ENCODE measurements around the gene KRTDAP. TPM values are rescaled to one million over a fixed set of nuclear protein-coding genes. Genes with fewer than 3 reads are reported as not detected.

The KRTDAP gene
- total RNA-seq, 1 experiment from 2014 or later, result 1.7 TPM

DNA sequence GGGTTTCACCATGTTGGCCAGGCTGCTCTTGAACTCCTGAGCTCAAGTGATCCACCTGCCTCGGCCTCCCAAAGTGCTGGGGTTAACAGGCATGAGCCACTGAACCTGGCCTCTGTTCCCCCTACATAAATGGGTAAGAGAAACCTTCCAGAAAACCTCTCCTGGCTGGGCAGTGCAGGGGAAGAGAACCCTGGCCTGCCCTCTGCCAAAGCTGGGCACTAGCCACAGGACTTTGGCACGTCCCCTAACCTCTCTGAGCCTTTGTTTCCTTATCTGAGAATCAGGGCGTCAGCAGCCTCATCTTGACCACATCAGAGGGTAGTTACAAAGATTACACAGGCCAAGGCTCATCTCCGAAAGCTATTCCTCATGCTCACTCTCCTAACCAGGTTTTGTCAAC lies 35.6 kb upstream of the KRTDAP start (continued):
- TF ChIP-seq ZNF416 (CRISPR knock-in tag; IDR thresholded peaks at IDR 0.05) (no peak), FOXP1 (CRISPR knock-in tag; IDR thresholded peaks at IDR 0.05; ENCODE audit: borderline replicate concordance) (no peak)

DNA sequence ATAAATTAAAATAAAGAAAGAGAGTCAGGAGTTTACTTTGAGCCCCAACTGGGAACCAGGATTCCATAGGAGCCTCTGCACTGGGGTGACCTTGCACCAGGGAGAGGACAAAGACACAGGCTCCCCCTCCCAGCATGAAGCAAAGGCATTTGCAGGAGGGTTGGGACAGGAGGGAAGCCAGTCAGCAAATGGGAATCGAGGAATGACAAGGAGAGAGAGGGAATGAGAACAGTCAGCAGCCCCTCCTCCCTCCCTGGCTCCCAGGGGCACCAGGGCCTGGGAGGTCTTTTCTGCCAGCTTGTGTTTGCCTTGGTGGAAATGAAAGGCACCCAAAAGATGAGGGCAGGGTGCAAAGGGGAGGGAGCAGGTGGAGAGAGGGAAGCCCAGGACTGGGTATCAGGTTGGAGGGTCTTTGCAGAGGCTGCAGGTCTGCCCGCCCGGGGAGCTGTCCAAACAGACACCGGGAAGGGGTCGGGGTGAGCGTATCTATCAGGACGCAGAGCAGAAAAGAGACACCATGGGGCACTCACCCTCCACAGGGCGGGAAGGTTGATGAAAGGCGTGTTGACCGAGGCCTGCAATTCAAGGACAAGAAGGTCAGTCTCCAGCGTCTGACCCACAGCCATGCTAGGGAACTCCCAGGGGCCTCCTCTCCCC lies 34.0 kb upstream of the KRTDAP start:
- Mint-ChIP-seq H3K27ac (no peak overlapping the region), H3K27me3 (ENCODE audit: low read depth) (peaks cover 8% of the 10 kb centered on the region), H3K4me1 (peaks cover 39% of the 10 kb centered on the region), H3K36me3 (no peaks in the 10 kb centered on the region), H3K9me3 (0 out of 2 replicates have a peak, but pooled peaks cover 4% of the 10 kb centered on the region), H3K4me3 (peak overlapping the region; percentile 65)
- DNase-seq (ENCODE audit: low spot score) (peak; percentile 32), ATAC-seq (peak; percentile 70)
- ChIA-PET POLR2A (interaction anchor here (1.0 kb wide), 1 partner anchor 14 kb away, joined by 4 read pairs; no protein-coding TSS in a partner anchor), CTCF (interaction anchor here (1.2 to 3.2 kb wide), 6 partner anchors 10 to 94 kb away, joined by 3 to 17 read pairs (median 4); no protein-coding TSS in a partner anchor)
- TF ChIP-seq ZNF423 (CRISPR knock-in tag; IDR thresholded peaks at IDR 0.05) (peak; percentile 29; the same call in 1 of the 2 replicates), FOXJ3 (CRISPR knock-in tag; IDR thresholded peaks at IDR 0.05; ENCODE audit: borderline replicate concordance) (no peak)

DNA sequence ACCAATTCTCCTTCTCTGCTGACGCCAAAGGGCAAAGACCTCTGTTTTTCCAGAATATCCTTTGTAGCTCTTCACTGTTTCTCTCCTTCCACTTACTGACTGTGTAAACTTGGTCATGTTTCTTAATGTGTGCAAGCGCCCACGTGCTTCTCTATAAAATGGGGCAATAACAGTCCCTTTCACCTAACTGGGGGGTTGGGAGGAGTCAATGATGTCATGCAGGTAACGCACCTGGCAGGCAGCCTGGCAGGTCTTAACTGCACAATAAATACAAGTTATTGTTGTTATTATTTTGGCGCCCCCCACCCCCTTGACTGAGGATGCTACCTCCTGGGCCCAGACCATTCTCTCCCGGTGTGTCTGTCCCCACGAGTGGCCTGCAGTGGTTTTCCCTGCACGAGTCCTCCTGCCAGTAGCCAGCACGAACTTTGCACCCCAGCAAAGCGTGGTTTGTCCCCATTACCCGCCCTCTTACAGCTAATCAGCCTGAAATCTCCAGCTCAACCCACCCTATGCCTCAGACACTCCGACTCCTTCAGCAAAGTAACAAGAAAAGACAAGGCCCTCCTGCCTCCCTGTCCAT lies 32.6 kb upstream of the KRTDAP start:
- no peaks in the 10 kb centered on the region; the same call in 1 of the 2 replicates for H3K27me3 Mint-ChIP-seq (ENCODE audit: low read depth)
- TF ChIP-seq ZNF219 (CRISPR knock-in tag; IDR thresholded peaks at IDR 0.05; ENCODE audit: borderline replicate concordance) (no peak), CBFB (CRISPR knock-in tag; IDR thresholded peaks at IDR 0.05; ENCODE audit: low read depth) (no peak), PRRX2 (CRISPR knock-in tag; IDR thresholded peaks at IDR 0.05) (no peak), USF2 (CRISPR knock-in tag; IDR thresholded peaks at IDR 0.05) (no peak), ZNF138 (CRISPR knock-in tag; conservative IDR thresholded peaks at IDR 0.05) (no peak), ATF1 (CRISPR knock-in tag; IDR thresholded peaks at IDR 0.05) (no peak), MYBL2 (CRISPR knock-in tag; IDR thresholded peaks at IDR 0.05) (no peak), ETV6 (CRISPR knock-in tag; IDR thresholded peaks at IDR 0.05) (no peak), CREB1 (CRISPR knock-in tag; IDR thresholded peaks at IDR 0.05) (no peak), SOX15 (CRISPR knock-in tag; IDR thresholded peaks at IDR 0.05) (no peak)
- TF ChIP-seq, protein P1, sequence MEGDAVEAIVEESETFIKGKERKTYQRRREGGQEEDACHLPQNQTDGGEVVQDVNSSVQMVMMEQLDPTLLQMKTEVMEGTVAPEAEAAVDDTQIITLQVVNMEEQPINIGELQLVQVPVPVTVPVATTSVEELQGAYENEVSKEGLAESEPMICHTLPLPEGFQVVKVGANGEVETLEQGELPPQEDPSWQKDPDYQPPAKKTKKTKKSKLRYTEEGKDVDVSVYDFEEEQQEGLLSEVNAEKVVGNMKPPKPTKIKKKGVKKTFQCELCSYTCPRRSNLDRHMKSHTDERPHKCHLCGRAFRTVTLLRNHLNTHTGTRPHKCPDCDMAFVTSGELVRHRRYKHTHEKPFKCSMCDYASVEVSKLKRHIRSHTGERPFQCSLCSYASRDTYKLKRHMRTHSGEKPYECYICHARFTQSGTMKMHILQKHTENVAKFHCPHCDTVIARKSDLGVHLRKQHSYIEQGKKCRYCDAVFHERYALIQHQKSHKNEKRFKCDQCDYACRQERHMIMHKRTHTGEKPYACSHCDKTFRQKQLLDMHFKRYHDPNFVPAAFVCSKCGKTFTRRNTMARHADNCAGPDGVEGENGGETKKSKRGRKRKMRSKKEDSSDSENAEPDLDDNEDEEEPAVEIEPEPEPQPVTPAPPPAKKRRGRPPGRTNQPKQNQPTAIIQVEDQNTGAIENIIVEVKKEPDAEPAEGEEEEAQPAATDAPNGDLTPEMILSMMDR (IDR thresholded peaks at IDR 0.05), result no peak
- DNase-seq (ENCODE audit: low spot score) (no peak), ATAC-seq (no peak)
- H3K4me1 Mint-ChIP-seq, result peaks cover 39% of the 10 kb centered on the region
- no peak overlapping the region for H3K4me3 Mint-ChIP-seq
- H3K9me3 Mint-ChIP-seq, result 0 out of 2 replicates have a peak, but pooled peaks cover 2% of the 10 kb centered on the region
- no peak overlapping the region for H3K27ac Mint-ChIP-seq
- ChIA-PET CTCF (interaction anchor here (1.3 kb wide), 1 partner anchor 28 kb away, joined by 3 read pairs; no protein-coding TSS in a partner anchor), POLR2A (no interaction called here)
- H3K36me3 Mint-ChIP-seq, result no peaks in the 10 kb centered on the region

GRCh38 chr19:35521124-35521743 lies 31.0 kb upstream of the KRTDAP start:
- no peak overlapping the region for H3K4me3 Mint-ChIP-seq
- POLR2A ChIA-PET, result no interaction called here
- peak overlapping the region; percentile 76; the same call in 1 of the 2 replicates for H3K27ac Mint-ChIP-seq
- no peaks in the 10 kb centered on the region for H3K36me3 Mint-ChIP-seq
- peak; percentile 43 for ATAC-seq
- no peak for DNase-seq (ENCODE audit: low spot score)
- H3K4me1 Mint-ChIP-seq, result peaks cover 39% of the 10 kb centered on the region
- no peaks in the 10 kb centered on the region for H3K9me3 Mint-ChIP-seq
- CTCF ChIA-PET, result interaction anchor here (0.6 to 2.6 kb wide), 5 partner anchors 11 to 168 kb away, joined by 3 to 18 read pairs (median 4); no protein-coding TSS in a partner anchor
- H3K27me3 Mint-ChIP-seq (ENCODE audit: low read depth), result no peaks in the 10 kb centered on the region; the same call in 1 of the 2 replicates
- TF ChIP-seq E2F4 (CRISPR knock-in tag; IDR thresholded peaks at IDR 0.05; ENCODE audit: borderline replicate concordance, low read depth) (no peak), IRF2 (CRISPR knock-in tag; IDR thresholded peaks at IDR 0.05; ENCODE audit: borderline replicate concordance, low read depth) (no peak), ZNF232 (CRISPR knock-in tag; IDR thresholded peaks at IDR 0.05) (no peak), ZNF317 (CRISPR knock-in tag; IDR thresholded peaks at IDR 0.05; ENCODE audit: borderline replicate concordance, low read depth) (no peak), FOXP1 (CRISPR knock-in tag; IDR thresholded peaks at IDR 0.05; ENCODE audit: borderline replicate concordance) (no peak), USF2 (CRISPR knock-in tag; IDR thresholded peaks at IDR 0.05) (no peak), AR (CRISPR knock-in tag; IDR thresholded peaks at IDR 0.05) (no peak), MYBL2 (CRISPR knock-in tag; IDR thresholded peaks at IDR 0.05) (no peak), SMAD3 (CRISPR knock-in tag; IDR thresholded peaks at IDR 0.05; ENCODE audit: borderline replicate concordance) (no peak)
